HG03064 (cell line): ENCODE results near the gene TTLL10.

ENCODE experiments used
- ATAC-seq: cut with Tn5 transposase; IDR thresholded peaks from one replicate; pipeline ENCODE4 v1.9.1; 2021; ENCODE audit warnings: low read depth; ENCODE audit not compliant: unreplicated experiment

The TTLL10 gene

DNA sequence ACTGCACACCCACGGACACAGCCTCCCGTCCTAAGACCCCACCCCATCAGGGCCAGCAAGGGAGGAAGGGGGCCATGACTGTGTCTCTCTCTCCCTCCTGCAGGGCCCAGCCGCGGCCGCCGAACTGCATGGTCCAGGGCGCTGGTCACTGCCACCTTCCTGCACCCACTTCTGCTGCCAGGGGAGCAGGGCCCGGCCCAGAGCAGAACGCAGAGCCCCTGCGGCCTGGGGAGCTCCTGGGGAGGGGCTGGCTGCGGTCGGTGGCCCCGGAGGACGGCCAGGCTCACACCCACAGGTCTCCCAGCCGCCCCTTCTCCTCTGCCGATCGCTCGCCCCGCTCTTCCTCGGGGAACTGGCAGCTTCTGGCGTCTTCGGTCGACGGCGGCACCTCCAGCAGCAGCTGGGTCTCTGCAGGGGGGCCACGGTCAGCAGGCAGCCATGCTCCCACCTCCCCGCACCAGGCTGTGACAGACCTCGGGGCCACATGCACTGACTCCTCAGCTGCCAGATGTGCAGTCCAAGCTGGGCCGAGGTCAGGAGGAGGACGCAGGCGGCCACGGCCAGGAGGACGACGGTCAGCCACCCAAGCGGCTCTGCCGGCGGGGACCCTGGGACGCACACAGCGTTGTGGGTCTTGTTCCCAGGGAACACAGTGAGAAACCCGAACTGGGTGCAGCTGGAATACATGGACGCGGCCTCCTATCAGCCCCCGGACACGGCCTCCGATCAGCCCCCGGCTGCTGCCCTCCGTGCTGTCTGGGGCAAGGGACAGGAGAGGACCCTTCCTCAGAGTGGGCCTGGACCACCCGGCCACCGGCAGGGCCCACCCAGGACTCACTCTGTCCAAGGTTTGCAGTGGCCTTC is 30.1 kb downstream of the TTLL10 start:
- ATAC-seq: no peak

DNA sequence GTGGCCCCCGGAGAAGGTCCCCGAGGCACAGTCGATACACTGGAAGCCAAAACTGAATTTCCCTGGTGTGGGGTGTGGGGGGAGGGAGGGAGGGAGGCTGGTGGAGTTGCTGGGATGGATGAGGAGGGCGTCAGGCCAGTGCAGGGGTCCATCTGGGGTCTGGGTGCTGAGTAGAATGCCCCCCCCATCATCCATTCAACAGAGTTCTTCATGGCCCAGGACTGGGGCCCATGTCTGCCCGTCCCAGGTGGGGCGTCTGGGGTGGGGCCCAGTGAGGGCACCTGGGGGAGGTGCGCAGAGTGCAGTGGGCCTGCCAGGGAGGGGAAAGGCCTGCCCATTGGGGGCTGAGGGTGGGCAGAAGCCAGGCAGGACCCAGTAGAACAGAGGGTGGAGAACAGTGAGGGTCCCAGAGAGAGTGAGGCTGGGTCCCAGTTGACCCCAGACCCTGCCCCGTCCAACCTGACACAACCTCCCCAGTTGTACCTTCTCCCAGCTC is 30.8 kb downstream of the TTLL10 start:
- no peak for ATAC-seq

DNA sequence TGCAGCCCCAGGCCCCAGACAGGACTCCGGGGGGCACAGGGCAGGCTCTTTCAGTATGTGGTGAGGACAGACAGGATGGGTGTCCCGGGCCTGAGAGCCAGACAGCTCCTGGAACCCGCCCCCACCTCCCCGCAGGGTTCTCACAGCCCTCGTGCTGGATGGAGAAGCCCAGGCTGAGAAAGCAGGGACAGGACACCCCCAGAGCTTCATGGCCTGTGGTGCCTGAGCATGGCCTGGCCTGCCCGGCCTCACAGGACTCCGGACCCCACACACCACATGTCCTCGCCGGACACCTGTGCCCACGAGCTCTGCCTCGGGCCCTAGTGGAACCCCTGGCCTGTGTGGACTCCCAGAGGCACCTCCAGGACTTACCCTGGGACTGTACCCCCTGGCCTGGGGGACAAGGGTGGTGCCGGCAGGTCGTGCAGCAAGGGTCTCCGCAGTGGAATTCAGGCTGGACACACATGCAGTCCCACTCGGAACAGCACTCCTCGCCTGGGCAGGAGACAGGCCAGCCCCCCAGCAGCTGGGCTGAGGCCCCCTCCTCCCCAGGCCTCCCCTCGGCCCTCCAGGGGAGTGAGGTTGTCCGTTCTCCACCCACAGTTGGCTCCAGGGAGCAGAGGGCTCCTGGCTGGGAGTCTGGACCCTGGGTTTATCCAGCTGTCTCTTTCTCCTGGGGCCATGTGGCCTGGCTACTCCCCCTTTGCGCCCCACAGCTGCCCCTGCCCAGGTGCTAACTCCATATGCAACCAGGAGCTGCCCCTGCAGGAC is 31.5 kb downstream of the TTLL10 start:
- ATAC-seq: no peak

DNA sequence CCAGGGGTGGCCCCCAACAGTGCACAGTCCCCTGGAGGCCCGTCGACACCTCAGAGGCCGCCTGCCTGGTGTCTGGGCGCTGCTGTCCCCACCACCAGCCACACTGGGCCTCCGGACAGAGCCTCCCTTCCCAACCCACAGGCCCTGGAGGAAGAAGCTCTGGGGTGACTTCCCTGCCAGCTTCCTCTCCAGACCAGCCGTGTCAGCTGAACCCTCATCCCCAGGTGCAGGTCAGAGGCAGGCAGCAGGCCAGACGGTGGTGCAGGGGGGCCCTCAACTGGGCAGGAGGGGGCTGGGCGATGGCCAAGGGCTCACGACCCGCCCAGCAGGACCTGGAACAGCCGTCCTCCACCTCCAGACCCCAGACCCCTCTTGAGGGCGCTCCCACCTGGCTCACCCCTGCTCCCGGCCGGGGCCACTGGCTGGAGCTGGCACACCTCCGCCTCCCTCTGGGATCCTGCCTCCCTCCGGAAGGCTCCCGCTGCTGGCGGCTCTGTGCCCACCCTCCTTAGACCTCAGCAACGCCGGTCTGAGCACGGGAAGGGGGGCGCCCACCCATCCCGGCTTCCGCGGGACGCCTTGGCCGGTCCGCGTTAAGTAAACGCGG is 32.2 kb downstream of the TTLL10 start:
- ATAC-seq: no peak

DNA sequence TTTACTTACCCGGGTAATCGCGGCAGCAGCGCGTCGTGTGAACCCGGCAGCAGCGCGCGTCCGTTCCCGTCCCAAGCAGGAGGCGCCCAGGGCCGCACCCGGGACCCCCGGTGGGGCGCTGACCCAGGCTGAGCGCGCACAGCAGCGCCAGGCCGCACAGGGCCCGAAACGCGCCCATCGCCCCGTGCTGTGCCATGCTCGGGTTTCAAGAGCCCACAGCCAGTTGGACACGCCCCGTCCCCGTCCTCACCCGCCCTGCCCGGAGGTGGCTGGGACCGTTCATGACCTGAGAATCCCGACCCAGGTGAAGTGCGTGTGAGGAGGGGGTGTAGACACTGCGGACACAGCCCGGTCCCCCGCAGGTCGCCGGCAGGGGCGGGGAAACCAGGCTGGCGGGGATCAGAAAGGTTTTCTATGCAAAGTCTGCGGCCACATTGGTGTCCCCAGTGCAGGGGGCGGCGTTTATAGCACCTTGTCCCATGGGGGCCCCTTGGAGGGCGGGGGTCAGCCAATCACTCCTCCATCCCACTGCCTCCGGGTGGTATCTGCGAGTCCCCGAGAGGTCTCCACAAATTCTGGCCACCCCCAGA is 32.8 kb downstream of the TTLL10 start, which contains the start of gene TNFRSF18:
Gene TNFRSF18 (minus strand): TSS at position 217 of the 590 bp plus-strand sequence. CDS start 21 bp downstream, at position 196.
- ATAC-seq: no peak

DNA sequence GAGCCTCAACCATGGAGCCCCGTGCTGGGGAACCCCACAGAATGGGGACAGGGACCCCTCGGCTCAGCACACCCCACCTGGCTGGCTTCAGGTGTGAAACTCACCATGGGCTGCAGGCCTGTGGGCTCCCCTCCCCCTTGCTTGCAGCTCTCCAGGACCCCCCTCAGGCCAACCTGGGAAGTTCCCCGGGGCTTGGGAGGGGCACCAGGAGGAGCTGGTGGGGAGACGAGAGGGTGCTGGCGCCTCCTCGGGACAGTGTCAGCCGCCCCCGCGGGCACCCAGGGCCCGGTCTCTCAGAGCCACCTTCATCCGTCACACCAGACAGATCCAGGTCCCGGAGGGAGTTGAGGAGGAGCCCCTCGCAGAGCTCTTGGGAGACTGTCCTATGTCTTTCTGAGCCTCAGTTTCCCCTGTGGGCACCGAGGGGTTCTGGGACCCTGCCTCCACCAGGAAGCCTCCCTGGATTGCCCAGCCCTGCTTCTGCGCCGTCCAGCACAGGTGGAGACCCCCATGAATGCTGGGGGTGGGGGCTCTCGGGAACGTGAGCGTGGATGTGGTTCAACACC is 33.4 kb downstream of the TTLL10 start:
- no peak for ATAC-seq

DNA sequence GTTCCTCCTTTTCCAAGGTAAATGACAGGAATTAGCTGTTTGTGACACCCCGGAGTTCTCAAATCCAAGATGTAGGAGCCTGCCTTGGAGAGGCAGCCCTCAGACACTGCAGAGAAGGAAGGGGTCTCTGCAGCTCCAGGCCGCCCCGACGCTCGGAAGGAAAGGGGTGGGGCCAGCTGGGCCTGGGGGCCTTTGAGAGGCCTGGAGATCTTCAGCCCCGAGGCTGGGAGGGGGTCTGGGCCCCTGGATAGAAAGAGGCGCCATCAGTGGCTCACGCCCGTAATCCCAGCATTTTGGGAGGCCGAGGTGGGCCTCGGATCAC is 33.9 kb downstream of the TTLL10 start:
- ATAC-seq: no peak

DNA sequence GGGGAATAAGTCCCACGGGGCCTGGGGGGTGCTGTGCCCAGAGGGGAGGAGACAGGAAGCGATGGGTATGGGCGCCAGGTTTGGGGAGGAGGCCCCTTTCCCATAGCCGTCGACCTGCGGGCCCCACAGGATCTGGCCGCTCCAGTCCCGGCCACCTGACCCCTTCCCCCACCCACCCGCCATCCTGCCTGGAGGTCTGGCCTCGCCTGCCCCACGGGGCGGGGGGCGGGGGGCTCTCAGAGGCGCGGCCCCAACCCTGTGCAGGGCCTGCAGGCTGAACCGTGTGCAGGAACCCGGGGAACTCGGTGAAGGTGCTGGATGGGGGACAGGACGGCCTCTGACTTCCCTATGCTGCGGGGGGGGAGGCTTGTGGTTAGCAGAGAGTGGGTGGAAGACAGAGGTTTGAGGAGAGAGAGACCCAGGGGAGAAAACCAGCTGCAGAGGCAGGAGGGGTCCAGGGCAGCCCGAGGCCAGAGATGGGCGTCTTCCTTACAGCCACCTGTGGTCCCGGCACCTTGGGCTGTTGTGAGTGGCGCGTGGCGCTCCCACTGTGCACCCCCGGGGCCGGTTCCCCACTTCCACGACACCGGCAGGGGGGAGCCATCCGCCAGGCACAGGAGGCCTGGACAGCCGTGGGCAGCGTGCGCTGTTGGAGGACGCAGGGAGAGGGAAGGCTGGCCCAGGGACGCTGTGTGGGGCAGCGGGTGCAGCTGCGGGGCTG is 35.2 kb downstream of the TTLL10 start:
- ATAC-seq: no peak

DNA sequence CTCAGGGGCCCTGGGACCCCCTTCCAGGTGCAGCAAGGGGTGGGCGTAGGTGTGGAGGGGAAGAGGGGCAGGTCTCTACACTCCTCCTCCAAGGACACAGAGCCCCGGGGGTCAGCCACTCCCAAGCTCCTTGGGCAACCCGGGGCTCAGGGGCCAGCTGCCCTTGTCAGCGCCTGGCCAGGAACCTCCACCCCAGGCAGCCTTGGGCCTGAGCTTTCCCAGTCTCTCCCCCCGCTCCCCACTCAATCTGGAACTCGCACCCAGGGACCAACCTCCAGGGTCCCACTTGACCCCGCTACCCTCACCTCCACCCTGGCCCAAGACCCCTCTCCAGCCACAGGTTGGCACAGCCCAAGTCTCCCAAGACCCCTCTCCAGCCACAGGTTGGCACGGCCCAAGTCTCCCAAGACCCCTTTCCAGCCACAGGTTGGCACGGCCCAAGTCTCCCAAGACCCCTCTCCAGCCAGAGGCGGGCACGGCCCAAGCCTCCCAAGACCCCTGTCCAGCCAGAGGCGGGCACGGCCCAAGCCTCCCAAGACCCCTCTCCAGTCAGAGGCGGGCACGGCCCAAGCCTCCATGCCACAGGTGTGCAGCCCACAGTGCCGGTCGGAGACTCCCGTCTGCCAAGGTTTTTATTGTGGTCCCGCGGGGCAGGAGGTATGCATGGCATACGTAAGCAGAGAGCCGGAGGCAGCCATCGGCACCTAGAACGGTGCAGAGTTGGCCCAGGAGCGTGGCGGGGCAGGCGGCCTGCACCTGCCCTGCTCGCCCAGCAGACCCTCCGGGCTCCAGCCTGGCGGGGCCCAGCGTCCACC is 37.3 kb downstream of the TTLL10 start:
- ATAC-seq: no peak

DNA sequence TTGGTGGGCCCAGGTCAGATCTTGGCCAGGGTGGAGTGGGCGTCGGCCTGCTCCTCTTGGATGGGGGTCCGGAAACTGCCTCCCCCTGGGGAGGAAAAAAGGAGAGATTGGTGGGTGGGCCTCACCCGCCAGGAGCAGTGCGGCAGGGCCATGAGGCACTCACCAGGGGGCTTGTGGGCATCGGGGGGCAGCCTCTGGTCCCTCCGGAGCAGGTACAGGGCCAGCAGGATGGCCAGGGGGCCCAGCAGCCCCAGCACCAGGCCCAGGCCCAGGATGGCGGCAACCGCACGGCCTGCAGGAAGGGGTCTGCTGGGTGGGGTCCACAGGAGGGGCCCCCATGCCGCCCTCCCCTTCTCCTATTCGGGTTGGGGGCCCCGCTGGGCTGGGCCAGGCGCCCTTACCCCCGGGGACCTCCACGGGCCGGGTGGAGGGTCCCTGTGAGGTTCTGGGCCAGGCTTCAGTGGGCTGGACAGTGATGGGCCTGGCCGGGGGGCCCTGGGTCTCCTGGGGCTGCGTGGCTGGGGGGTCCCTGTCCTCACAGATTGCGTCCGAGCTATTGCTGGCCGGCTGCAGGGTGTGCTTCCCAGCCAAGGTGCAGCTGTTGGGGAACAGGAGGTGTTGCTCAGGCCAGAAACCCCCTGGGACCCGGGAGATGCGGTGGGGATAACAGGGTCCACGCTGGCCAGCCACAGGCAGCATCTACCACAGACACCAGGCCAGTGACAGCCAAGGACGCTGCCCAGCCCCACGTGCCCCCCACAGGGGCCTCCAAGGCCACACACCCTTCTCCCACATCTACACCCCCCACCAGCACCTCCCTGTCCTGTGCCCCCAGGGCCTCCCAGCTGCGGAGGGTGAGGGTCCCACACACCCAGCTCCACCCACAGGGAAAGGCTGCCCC is 38.1 kb downstream of the TTLL10 start:
- ATAC-seq: no peak

DNA sequence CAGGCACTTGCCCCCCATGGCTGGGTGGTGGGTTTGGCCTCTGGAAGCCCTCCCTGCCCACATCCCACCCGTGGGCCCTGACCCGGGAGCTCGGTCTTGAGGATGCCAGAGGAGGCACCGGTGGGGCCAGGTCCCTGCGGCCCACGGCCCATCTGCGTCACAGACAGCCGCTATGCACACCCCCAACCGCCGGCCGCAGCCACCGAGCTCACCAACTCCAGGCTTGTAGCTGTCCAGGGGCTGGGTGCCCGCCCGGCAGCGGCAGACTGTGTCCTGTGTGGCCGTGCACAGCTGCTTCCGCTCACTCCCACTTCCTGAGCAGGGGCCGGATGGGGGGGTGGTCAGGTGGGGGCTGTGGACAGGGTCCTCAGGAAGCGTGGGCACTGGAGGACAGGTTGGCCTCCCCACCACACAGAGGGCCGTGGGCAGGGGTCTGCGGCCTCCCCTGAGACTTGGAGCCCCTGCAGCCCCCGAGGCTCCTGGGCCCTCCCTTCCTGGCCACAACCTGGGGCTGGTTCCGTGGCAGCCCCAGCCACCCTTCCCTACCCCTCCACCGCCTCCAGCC is 39.2 kb downstream of the TTLL10 start:
- no peak for ATAC-seq

DNA sequence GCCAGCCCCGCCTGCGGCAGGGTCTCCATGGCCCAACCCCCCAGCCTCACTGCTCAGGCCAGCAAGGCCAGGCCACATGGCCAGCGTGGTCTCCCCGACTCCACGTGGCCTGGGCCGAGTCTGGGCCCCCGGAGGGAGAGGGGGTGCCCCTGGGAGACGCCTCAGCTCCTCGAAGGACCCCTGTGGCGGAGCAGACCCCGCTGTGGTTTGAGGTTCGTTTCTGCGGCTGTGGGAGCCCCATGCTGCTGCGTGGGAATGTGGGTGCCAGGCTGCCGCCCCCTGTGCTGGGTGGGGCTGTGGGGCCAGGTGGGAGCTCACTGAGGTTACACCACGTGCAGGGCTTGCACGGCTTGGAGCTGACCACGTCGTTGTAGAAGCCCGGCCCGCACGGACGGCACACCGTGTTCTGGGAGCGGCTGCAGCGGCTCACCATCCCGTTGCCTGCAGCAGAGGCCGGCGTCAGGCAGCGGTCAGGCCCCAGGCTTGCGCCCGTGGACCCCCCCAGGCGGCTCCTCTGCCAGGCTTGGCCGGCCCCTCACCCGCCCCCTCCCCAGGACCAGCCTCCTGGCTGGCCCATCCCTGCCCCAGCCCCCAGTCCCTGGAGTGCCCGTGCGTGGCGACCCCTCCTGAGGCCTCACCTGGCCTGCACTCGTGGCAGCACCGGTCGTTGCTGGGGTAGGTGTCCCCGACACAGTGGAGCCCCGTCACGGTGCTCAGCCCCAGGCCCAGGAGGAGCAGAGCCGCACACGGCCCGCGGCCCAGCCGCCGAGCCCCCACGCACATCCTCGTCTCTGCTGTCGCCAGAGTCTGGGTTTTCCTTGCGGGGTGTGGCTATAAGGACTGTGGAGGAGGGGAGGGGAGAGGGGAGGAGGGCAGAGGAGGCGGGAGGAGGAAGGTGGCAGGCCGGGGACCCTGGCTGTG is 39.9 kb downstream of the TTLL10 start, which contains the start of gene TNFRSF4:
Gene TNFRSF4 (minus strand): TSS at position 809 of the 921 bp plus-strand sequence. CDS start 26 bp downstream, at position 783.
- no peak for ATAC-seq

DNA sequence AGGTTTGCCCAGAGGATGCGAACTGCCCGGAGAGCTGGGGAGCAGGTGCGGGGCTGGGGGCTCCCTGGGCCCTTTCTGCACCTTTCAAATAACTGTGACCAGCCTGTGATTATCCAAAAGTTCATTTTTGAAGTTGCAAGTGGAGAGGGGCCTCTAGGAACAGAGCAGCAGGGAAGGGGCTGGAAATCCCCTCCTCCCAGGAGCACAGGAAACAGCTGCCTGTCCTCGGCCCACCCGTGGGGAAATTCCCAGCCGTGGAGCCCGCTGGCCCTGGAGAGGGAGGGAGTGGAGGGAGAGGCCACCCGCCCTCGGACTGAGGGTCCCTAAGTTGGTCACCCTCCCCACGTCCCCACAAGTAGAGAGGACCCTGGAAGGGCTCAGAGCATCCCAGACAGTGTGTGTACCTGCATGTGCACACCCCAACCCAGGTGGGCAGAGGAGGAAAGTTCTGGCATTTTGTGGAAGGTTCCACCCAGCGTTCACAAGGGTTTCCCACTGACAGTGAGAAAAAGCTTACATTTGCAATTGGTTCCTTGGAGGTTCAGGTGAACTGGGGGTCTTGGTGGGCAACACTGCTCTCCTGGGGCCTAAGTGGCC is 41.5 kb downstream of the TTLL10 start:
- no peak for ATAC-seq

DNA sequence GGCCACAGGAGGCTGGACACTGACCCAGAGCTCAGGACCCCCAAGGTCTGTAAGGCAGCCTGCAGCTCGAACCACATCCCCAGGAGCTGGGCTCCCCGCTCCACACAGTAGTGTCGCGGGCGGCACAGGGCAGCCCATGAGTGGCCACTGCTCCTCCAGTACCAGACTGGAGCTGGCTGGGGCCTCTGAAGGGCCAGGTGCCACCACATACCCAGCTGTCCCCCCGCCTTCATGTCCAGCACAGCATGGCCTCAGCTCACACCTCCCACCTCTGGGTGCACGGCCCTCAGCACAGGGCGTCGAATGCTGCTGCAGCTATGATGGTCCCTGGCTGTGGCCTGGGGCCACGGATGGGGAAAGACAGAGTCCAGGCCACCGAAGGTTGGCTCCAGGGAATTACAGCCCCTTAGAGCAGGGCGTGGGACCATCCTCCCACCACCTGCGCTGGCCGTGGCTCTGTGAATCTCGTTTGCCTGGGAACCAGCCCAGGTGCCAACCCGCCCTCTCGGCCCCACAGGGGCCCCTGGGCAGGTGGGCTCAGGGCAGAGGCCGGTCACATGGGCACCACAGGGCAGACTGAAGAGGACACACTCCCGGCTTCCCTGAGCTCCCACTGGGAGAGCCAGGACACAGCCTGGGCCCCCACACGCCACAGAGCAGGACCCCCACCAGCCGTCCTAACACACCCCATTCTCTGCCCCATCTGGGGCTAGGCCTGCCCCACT is 42.4 kb downstream of the TTLL10 start:
- ATAC-seq: no peak

DNA sequence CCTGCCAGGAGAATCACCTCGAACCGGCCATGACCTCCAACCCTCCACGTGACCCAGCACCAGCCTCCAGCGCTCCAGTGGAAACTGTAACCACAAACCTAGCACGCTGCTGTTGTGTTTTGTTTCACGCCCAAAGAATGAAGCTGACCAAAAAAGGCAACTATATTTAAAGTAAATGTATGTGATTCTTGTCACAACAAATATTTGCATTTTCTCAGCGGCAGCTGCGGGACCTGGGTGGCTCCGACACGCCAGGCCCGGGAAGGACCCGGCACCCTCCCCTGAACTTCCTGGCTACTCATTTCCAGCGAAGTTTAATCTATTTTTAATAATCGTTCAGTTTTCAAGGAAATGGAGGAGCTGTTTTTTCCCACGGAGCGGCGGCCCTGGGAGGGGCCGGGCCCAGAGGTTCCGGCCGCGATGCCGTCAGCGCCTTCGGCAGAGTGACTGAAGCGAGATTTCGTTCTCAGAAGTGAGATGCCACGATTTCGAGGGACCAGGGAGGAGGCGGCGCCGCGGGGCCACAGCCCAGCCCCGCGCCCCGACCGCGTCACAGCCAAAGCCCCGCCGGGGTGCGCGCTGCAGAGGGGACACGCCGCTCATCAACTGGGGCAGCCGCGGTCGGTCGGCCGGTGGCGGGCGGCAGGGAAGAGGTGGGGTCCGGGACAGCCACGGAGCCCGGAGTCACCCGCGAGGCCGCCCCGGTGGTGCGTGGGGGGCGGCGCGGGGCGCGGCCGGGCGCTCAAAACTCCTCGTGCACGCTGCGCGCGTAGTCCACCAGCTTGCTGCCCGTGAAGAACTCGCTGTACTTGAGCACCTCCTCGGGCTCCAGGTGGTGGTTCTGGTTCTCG is 43.3 kb downstream of the TTLL10 start:
- ATAC-seq: no peak
